Keratinocyte (primary cell): Measurements from ENCODE around the gene KCNJ1.

ENCODE experiments used
- EZH2 ChIP-seq: IDR thresholded peaks from one replicate; pipeline ENCODE4 v1.6.1; 2012; ENCODE audit warnings: inconsistent platforms, mild to moderate bottlenecking, low read length, moderate library complexity
- TF ChIP-seq, protein P1 (sequence below), 3 experiments: IDR thresholded peaks in 1 of 3; conservative IDR thresholded peaks in 1 of 3; optimal IDR thresholded peaks in 1 of 3; 2 replicates in 2 of 3; 3 replicates in 1 of 3; pipeline versions ENCODE3 to v1.5.1; 2011; ENCODE audit warnings: low read length in 3 of 3, mild to moderate bottlenecking in 3 of 3, moderate library complexity in 2 of 3, control low read depth in 1 of 3, inconsistent platforms in 1 of 3; ENCODE audit not compliant: insufficient read depth in 2 of 3; ENCODE audit errors: extremely low read depth in 1 of 3

DNA sequence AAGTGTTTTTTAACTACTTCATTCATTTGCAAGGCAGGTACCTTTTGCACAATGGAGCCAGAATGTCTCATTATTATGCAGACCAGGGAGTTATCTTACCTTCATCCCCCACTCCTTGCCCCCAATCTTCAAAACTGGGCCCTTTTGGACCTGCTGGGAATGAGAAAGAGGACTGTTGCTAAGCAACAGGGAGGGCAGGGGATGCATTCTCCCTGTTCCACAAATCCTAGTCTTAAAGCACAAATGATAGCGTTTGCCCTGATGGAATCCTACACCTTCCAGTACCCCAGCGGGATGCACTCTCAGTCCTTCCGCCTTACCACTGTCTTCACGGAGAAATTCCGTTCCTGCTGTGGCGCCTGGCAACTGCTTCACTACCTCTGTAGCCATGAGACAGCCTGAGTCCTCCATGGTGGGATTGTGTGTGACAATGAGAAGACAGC, 4.1 kb upstream of the KCNJ1 start:
- TF ChIP-seq, protein P1, sequence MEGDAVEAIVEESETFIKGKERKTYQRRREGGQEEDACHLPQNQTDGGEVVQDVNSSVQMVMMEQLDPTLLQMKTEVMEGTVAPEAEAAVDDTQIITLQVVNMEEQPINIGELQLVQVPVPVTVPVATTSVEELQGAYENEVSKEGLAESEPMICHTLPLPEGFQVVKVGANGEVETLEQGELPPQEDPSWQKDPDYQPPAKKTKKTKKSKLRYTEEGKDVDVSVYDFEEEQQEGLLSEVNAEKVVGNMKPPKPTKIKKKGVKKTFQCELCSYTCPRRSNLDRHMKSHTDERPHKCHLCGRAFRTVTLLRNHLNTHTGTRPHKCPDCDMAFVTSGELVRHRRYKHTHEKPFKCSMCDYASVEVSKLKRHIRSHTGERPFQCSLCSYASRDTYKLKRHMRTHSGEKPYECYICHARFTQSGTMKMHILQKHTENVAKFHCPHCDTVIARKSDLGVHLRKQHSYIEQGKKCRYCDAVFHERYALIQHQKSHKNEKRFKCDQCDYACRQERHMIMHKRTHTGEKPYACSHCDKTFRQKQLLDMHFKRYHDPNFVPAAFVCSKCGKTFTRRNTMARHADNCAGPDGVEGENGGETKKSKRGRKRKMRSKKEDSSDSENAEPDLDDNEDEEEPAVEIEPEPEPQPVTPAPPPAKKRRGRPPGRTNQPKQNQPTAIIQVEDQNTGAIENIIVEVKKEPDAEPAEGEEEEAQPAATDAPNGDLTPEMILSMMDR (optimal IDR thresholded peaks at IDR 0.05 in 1 of 3, IDR thresholded peaks at IDR 0.05 in 1 of 3, conservative IDR thresholded peaks at IDR 0.05 in 1 of 3; ENCODE audit: extremely low read depth in 1 of 3, insufficient read depth in 2 of 3, low read length in 3 of 3), result no peak
- no peak for TF ChIP-seq EZH2
